ENCODE results near the gene LITAF.
"Not testable (repeated sequence)": the region's sequence is repeated elsewhere in the genome, so short reads cannot be mapped to it uniquely, and the experiment has no call there.

The LITAF gene

DNA sequence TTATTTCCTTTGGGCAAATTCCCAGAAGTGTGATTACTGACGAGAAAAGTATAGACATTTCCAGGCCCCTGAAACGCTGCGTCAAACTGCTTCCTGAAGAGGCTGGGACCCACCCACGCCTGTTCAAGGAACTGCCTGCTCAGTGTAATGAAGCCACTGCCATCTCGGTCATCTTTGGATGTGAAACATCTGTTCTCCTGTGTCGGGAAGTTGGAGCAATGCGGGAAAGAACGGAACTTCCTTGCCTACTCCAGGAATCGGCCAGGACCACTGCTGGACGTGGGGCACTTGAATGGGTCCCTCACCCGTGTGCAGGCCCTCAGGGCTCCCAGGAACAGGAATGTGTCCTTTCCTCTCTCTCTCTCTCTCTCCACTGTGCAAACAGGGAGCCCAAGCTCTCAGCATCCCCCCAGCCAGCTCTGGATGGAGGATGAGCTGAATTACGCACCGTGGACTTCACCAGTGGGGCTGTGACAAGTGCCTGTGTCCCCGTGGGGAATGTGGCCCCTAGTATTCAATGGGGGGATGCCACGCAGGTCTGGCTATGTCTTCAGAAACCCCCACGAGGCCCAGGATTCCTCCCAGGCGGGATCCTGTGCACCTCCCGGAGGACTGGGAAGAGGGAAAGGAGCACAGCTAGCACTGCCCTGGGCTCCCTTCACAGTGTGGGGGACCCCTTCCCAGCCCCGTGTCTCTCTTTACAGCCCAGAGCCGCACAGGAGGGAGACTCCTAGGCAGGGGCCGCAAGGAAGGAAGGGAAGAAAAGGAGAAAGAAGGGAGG, 18.3 kb upstream of the LITAF start:
- 0 out of 2 replicates have a peak, but pooled peaks cover 2% of the 10 kb centered on the region for H3K4me1 ChIP-seq (ENCODE audit: control insufficient read depth, insufficient read depth, low read length)
- no peak overlapping the region for H3K27ac ChIP-seq (ENCODE audit: extremely low read depth, low read depth, low read length)
- TF ChIP-seq, protein P1, sequence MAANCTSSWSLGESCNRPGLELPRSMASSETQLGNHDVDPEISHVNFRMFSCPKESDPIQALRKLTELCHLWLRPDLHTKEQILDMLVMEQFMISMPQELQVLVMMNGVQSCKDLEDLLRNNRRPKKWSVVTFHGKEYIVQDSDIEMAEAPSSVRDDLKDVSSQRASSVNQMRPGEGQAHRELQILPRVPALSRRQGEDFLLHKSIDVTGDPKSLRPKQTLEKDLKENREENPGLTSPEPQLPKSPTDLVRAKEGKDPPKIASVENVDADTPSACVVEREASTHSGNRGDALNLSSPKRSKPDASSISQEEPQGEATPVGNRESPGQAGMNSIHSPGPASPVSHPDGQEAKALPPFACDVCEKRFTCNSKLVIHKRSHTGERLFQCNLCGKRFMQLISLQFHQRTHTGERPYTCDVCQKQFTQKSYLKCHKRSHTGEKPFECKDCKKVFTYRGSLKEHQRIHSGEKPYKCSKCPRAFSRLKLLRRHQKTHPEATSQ (tag by site-specific recombination; IDR thresholded peaks at IDR 0.05): no peak
- TF ChIP-seq MZF1 (tag by site-specific recombination; IDR thresholded peaks at IDR 0.05; ENCODE audit: borderline replicate concordance): no peak
- no peak for TF ChIP-seq IKZF3 (tag by site-specific recombination; IDR thresholded peaks at IDR 0.05)
- no peak for TF ChIP-seq ZNF23 (tag by site-specific recombination; IDR thresholded peaks at IDR 0.05; ENCODE audit: borderline replicate concordance)
- TF ChIP-seq, protein P2, sequence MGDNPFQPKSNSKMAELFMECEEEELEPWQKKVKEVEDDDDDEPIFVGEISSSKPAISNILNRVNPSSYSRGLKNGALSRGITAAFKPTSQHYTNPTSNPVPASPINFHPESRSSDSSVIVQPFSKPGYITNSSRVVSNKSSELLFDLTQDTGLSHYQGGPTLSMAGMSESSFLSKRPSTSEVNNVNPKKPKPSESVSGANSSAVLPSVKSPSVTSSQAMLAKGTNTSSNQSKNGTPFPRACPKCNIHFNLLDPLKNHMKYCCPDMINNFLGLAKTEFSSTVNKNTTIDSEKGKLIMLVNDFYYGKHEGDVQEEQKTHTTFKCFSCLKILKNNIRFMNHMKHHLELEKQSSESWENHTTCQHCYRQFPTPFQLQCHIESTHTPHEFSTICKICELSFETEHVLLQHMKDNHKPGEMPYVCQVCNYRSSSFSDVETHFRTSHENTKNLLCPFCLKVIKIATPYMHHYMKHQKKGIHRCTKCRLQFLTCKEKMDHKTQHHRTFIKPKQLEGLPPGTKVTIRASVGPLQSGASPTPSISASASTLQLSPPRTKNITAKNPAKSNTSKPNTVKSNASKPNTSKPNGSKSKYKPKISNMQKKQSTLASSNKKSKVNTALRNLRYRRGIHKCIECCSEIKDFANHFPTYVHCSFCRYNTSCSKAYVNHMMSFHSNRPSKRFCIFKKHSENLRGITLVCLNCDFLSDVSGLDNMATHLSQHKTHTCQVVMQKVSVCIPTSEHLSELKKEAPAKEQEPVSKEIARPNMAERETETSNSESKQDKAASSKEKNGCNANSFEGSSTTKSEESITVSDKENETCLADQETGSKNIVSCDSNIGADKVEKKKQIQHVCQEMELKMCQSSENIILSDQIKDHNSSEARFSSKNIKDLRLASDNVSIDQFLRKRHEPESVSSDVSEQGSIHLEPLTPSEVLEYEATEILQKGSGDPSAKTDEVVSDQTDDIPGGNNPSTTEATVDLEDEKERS (tag by site-specific recombination; IDR thresholded peaks at IDR 0.05): no peak
- TF ChIP-seq ZNF223 (tag by site-specific recombination; IDR thresholded peaks at IDR 0.05): no peak
- no peak for TF ChIP-seq ZNF354C (tag by site-specific recombination; IDR thresholded peaks at IDR 0.05; ENCODE audit: borderline replicate concordance, low read depth)
- no peak for TF ChIP-seq ZNF558 (tag by site-specific recombination; IDR thresholded peaks at IDR 0.05)
- no peak for TF ChIP-seq ZNF138 (tag by site-specific recombination; IDR thresholded peaks at IDR 0.05; ENCODE audit: borderline replicate concordance)
- TF ChIP-seq ZNF585B (tag by site-specific recombination; IDR thresholded peaks at IDR 0.05): no peak
- no peak for TF ChIP-seq ZNF239 (tag by site-specific recombination; IDR thresholded peaks at IDR 0.05)
- no peak for TF ChIP-seq ZNF830 (tag by site-specific recombination; IDR thresholded peaks at IDR 0.05; ENCODE audit: low read depth)
- TF ChIP-seq, protein P3, sequence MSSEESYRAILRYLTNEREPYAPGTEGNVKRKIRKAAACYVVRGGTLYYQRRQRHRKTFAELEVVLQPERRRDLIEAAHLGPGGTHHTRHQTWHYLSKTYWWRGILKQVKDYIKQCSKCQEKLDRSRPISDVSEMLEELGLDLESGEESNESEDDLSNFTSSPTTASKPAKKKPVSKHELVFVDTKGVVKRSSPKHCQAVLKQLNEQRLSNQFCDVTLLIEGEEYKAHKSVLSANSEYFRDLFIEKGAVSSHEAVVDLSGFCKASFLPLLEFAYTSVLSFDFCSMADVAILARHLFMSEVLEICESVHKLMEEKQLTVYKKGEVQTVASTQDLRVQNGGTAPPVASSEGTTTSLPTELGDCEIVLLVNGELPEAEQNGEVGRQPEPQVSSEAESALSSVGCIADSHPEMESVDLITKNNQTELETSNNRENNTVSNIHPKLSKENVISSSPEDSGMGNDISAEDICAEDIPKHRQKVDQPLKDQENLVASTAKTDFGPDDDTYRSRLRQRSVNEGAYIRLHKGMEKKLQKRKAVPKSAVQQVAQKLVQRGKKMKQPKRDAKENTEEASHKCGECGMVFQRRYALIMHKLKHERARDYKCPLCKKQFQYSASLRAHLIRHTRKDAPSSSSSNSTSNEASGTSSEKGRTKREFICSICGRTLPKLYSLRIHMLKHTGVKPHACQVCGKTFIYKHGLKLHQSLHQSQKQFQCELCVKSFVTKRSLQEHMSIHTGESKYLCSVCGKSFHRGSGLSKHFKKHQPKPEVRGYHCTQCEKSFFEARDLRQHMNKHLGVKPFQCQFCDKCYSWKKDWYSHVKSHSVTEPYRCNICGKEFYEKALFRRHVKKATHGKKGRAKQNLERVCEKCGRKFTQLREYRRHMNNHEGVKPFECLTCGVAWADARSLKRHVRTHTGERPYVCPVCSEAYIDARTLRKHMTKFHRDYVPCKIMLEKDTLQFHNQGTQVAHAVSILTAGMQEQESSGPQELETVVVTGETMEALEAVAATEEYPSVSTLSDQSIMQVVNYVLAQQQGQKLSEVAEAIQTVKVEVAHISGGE (tag by site-specific recombination; conservative IDR thresholded peaks at IDR 0.05; ENCODE audit: low read depth): no peak
- no peak for TF ChIP-seq HOXA7 (CRISPR knock-in tag; IDR thresholded peaks at IDR 0.05; ENCODE audit: borderline replicate concordance)
- no peak for TF ChIP-seq ZNF2 (tag by site-specific recombination; IDR thresholded peaks at IDR 0.05)
- ChIA-PET POLR2A (no interaction called here), CTCF (interaction anchor here (0.6 kb wide), 1 partner anchor 74 kb away, joined by 3 read pairs; no protein-coding TSS in a partner anchor)
- no peak overlapping the region for H3K4me3 ChIP-seq (ENCODE audit: low read depth, low read length)
- H3K9me3 ChIP-seq (ENCODE audit: control insufficient read depth, insufficient read depth, low read depth, low read length): no peaks in the 10 kb centered on the region
- H3K36me3 ChIP-seq (ENCODE audit: control insufficient read depth in 2 of 2, insufficient read depth in 1 of 2, low read length in 2 of 2): no peaks in the 10 kb centered on the region

DNA sequence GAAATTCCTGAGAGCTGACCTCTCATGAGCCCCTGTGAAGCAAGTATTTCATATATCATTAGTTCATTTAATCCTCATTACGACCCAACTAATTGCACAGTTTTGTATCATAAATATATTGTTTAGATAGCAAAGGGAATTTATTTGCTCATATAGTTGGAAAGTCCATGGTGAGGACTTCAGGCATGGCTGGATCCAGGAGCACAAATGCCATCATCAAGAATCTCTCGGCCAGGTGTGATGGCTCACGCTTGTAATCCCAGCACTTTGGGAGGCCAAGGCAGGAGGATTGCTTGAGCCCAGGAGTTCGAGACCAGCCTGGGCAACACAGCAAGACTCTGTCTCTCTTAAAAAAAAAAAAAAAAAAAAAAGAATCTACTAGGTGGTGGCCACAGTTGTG, 17.6 kb upstream of the LITAF start:
- H3K9me3 ChIP-seq (ENCODE audit: control insufficient read depth, insufficient read depth, low read depth, low read length); H3K4me3 ChIP-seq (ENCODE audit: low read depth, low read length); H3K36me3 ChIP-seq (ENCODE audit: control insufficient read depth in 2 of 2, insufficient read depth in 1 of 2, low read length in 2 of 2); H3K27ac ChIP-seq (ENCODE audit: extremely low read depth, low read depth, low read length); POLR2A ChIA-PET; CTCF ChIA-PET; H3K4me1 ChIP-seq (ENCODE audit: control insufficient read depth, insufficient read depth, low read length): not testable (repeated sequence)
